Endothelial cell of umbilical vein (primary cell): Measurements from ENCODE around the gene WNT16. TPM values are rescaled to one million over a fixed set of nuclear protein-coding genes. Genes with fewer than 3 reads are reported as not detected.

Source experiments
- BruUV-seq: library from RNA; stranded (reverse); fragments of 400-500 nt; replicated peaks from 2 replicates; lab custom pipeline; 2021; lab: Mats Ljungman, UMichigan
- CTCF ChIA-PET: fragments of 300-600, 350-600 bp; sonication (Branson Sonifier 250); formaldehyde crosslinking; loops from one replicate; lab custom pipeline; 2021; ENCODE audit warnings: antibody characterized with exemption, inconsistent platforms; lab: Charles Lee
- POLR2A ChIA-PET: fragments of 300-600, 350-600 bp; sonication (Branson Sonifier 250); formaldehyde crosslinking; loops from one replicate; lab custom pipeline; 2021; ENCODE audit warnings: antibody characterized with exemption, inconsistent platforms; lab: Charles Lee
- DNase-seq: peaks from one replicate; pipeline ENCODE4 v3.0.0-alpha.2; 2011; ENCODE audit warnings: low read depth, low spot score
- FAIRE-seq: peaks from 2 replicates; lab custom pipeline; 2011; peaks lifted over from hg19 to GRCh38; lab: Jason Lieb, UNC
- H2AFZ ChIP-seq: 2 replicates; pipeline ENCODE4 v1.6.0; 2012; ENCODE audit warnings: low read depth, low read length, control low read depth, inconsistent platforms
- H3K27ac ChIP-seq: 2 replicates; pipeline ENCODE4 v1.5.1; 2011; ENCODE audit warnings: low read depth, mild to moderate bottlenecking, control low read depth, low read length, moderate library complexity; ENCODE audit not compliant: insufficient read depth
- H3K27me3 ChIP-seq, 2 experiments: 2 replicates each; pipeline versions ENCODE4 v1.6.0 to v1.6.1; 2011; ENCODE audit warnings: low read length in 2 of 2, mixed read lengths in 1 of 2; ENCODE audit not compliant: control insufficient read depth in 2 of 2, insufficient read depth in 2 of 2
- H3K36me3 ChIP-seq, 2 experiments: 2 replicates in 1 of 2; 3 replicates in 1 of 2; pipeline ENCODE4 v1.5.1; 2011; ENCODE audit warnings: low read length in 2 of 2, mild to moderate bottlenecking in 1 of 2, moderate library complexity in 1 of 2; ENCODE audit not compliant: control insufficient read depth in 2 of 2, insufficient read depth in 2 of 2; ENCODE audit errors: extremely low read depth in 1 of 2
- H3K4me1 ChIP-seq: 3 replicates; pipeline ENCODE4 v1.5.1; 2011; ENCODE audit warnings: mild to moderate bottlenecking, low read length; ENCODE audit not compliant: control insufficient read depth, insufficient read depth; ENCODE audit errors: extremely low read depth
- H3K4me2 ChIP-seq: 2 replicates; pipeline ENCODE4 v1.6.1; 2011; ENCODE audit warnings: low read length, control low read depth, mixed read lengths; ENCODE audit not compliant: insufficient read depth
- H3K4me3 ChIP-seq, 3 experiments: fragments of 200-600 bp in 1 of 3; sonication (generic), shearing (Covaris generic) in 1 of 3; replicated peaks in 1 of 3; 2 replicates each; pipeline ENCODE4 v1.5.1; 2011 to 2016; ENCODE audit warnings: control low read depth in 3 of 3, low read length in 3 of 3, mild to moderate bottlenecking in 2 of 3, inconsistent platforms in 1 of 3, low read depth in 1 of 3, moderate library complexity in 1 of 3; ENCODE audit not compliant: insufficient read depth in 1 of 3
- H3K79me2 ChIP-seq: 2 replicates; pipeline ENCODE4 v1.6.0; 2012; ENCODE audit warnings: low read length, inconsistent platforms; ENCODE audit not compliant: control insufficient read depth, insufficient read depth
- H3K9ac ChIP-seq: replicated peaks from 2 replicates; pipeline ENCODE3; 2011; ENCODE audit warnings: low read length, control low read depth; ENCODE audit not compliant: insufficient read depth; ENCODE audit errors: extremely low read depth
- H3K9me1 ChIP-seq: replicated peaks from 3 replicates; pipeline ENCODE4 v1.6.0; 2011; ENCODE audit warnings: mild to moderate bottlenecking, low read length; ENCODE audit not compliant: control insufficient read depth, insufficient read depth; ENCODE audit errors: extremely low read depth
- H3K9me3 ChIP-seq: replicated peaks from 2 replicates; pipeline ENCODE4 v1.5.1; 2012; ENCODE audit warnings: low read length, inconsistent platforms; ENCODE audit not compliant: control insufficient read depth, insufficient read depth
- H4K20me1 ChIP-seq: replicated peaks from 2 replicates; pipeline ENCODE3; 2011; ENCODE audit warnings: mild to moderate bottlenecking, low read length; ENCODE audit not compliant: control insufficient read depth, insufficient read depth; ENCODE audit errors: extremely low read depth
- CTCF ChIP-seq, 2 donors: IDR thresholded peaks; 1 replicate in 1 of 2; 2 replicates in 1 of 2; pipeline ENCODE4 v1.5.1; 2011; ENCODE audit warnings: low read length in 2 of 2, mild to moderate bottlenecking in 2 of 2, moderate library complexity in 2 of 2, control low read depth in 1 of 2, inconsistent platforms in 1 of 2, low read depth in 1 of 2; ENCODE audit not compliant: insufficient read depth in 1 of 2; ENCODE audit errors: extremely low read depth in 1 of 2
- EZH2 ChIP-seq: IDR thresholded peaks from 2 replicates; pipeline ENCODE4 v1.6.1; 2012; ENCODE audit warnings: borderline replicate concordance, low read depth, mild to moderate bottlenecking, moderate library complexity, low read length, inconsistent platforms; ENCODE audit not compliant: severe bottlenecking
- FOS ChIP-seq: IDR thresholded peaks from 2 replicates; pipeline ENCODE4 v1.6.1; 2011; ENCODE audit warnings: mild to moderate bottlenecking, low read length, moderate library complexity, borderline replicate concordance; ENCODE audit not compliant: insufficient read depth
- GATA2 ChIP-seq: IDR thresholded peaks from 2 replicates; pipeline ENCODE4 v1.7.0; 2011; ENCODE audit warnings: low read depth, mild to moderate bottlenecking, moderate library complexity, mixed read lengths, low read length; ENCODE audit not compliant: insufficient read length, insufficient read depth
- JUN ChIP-seq: IDR thresholded peaks from 2 replicates; pipeline ENCODE4 v1.6.1; 2011; ENCODE audit warnings: borderline replicate concordance, low read depth; ENCODE audit not compliant: insufficient read length, insufficient read depth
- MAX ChIP-seq: IDR thresholded peaks from 2 replicates; pipeline ENCODE4 v1.6.1; 2011; ENCODE audit not compliant: insufficient read depth, insufficient read length
- MYC ChIP-seq: IDR thresholded peaks from one replicate; pipeline ENCODE4 v1.6.1; 2011; ENCODE audit warnings: mild to moderate bottlenecking, low read depth, low read length
- POLR2A ChIP-seq: IDR thresholded peaks from 2 replicates; pipeline ENCODE4 v1.6.1; 2012; ENCODE audit warnings: low read depth, mild to moderate bottlenecking, control low read depth, low read length
- POLR2AphosphoS5 ChIP-seq: IDR thresholded peaks from 2 replicates; pipeline ENCODE4 v1.6.1; 2012; ENCODE audit warnings: low read depth, mild to moderate bottlenecking, control low read depth, low read length, moderate library complexity; ENCODE audit not compliant: insufficient read depth
- dilution Hi-C: fragments of 300-500 bp; cut with MboI; formaldehyde crosslinking; loops from one replicate; pipeline ENCODE4 v1.15.0; 2019; ENCODE audit warnings: low sequenced_read_pairs; ENCODE audit not compliant: extremely low pct_ligation_motif_present
- intact Hi-C: fragments of 100-400 bp; cut with micrococcal nuclease; formaldehyde crosslinking; loops from one replicate; pipeline ENCODE4 v1.10.0; 2022
- polyA plus RNA-seq, 4 experiments: library from polyadenylated mRNA; depleted of rRNA in 3 of 4; stranded (reverse) in 3 of 4; unstranded in 1 of 4; fragments of >200 nt; gene quantifications; 2 replicates each; pipeline versions ENCODE4 v1.2.1 to v1.2.3, GENCODE V29; 2011 to 2012; ENCODE audit warnings: missing spikeins in 1 of 4
- total RNA-seq: library from RNA; stranded (reverse); gene quantifications from 2 replicates; pipeline ENCODE4 v1.2.3, GENCODE V29; 2021

The WNT16 gene
- total and polyA plus RNA-seq, 2 donors (not counting 3 experiments of a cell fraction or from before 2014, with no cell fraction given) = not detected

DNA sequence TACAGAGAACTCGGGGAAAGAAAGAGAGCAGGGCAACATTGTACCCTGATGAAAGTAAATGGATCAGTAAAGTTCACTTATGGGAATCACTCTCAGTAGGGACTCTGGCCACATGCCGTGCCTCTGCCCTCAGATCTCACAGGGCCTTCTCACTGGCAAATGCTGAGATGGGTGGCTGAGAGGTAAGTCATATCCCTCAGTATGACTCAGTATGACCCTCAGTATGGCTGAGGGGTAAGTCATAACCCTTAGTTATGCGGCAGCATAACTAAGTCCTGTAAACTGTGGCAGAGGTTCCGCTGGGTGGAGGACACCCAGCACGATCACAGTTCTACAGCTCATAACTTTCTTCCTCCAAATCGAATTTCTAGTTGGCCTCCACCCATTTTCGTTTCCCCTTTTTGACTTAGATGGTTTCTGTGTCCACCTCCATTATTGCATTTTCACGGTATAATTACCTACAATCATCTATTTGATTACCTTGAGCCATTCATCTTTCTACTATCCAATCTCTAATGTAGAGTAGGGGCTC is 26.5 kb upstream of the WNT16 start:
- Histone ChIP-seq H3K36me3 (no peaks in the 10 kb centered on the region), H2AFZ (no peak overlapping the region), H3K9ac (no peak overlapping the region), H3K4me1 (no peaks in the 10 kb centered on the region), H4K20me1 (no peaks in the 10 kb centered on the region), H3K79me2 (no peaks in the 10 kb centered on the region), H3K4me2 (no peak overlapping the region), H3K9me3 (no peaks in the 10 kb centered on the region), H3K27ac (no peak overlapping the region), H3K9me1 (no peaks in the 10 kb centered on the region), H3K4me3 (no peak overlapping the region), H3K27me3 (peaks cover 2 to 3% of the 10 kb centered on the region in 2 experiments)
- ChIA-PET CTCF (no interaction called here), POLR2A (no interaction called here)
- DNase-seq (no peak), FAIRE-seq (no peak)
- intact Hi-C loops = no loop called here
- dilution Hi-C loops = no loop called here
- TF ChIP-seq POLR2AphosphoS5 (no peak), JUN (no peak), CTCF (IDR thresholded peaks at IDR 0.05; ENCODE audit: extremely low read depth in 1 of 2, insufficient read depth in 1 of 2, low read depth in 1 of 2, low read length in 2 of 2) (no peak), MYC (no peak), EZH2 (no peak), MAX (no peak), POLR2A (no peak), FOS (no peak), GATA2 (no peak)
- BruUV-seq = no TSS peak
